Testis (tissue), 3 donors: ENCODE measurements around the gene XXYLT1. TPM values are rescaled to one million over a fixed set of nuclear protein-coding genes. Genes with fewer than 3 reads are reported as not detected.
"Not testable (repeated sequence)": the region's sequence is repeated elsewhere in the genome, so short reads cannot be mapped to it uniquely, and the experiment has no call there.

ENCODE experiments used
- DNase-seq: peaks from one replicate; pipeline ENCODE4 v3.0.0-alpha.2; 2019
- H3K27ac ChIP-seq, 2 donors: fragments of 200-600 bp; sonication (generic); one replicate each; pipeline ENCODE4 v1.5.1; 2019
- H3K27me3 ChIP-seq: fragments of 200-600 bp; sonication (generic); one replicate; pipeline ENCODE4 v1.5.1; 2019
- H3K36me3 ChIP-seq: fragments of 200-600 bp; sonication (generic); one replicate; pipeline ENCODE4 v1.5.1; 2017; ENCODE audit warnings: low read depth; ENCODE audit errors: missing control alignments
- H3K4me1 ChIP-seq: fragments of 200-600 bp; sonication (generic); one replicate; pipeline ENCODE4 v1.5.1; 2019
- H3K4me3 ChIP-seq, 2 donors: fragments of 200-600 bp; sonication (generic); one replicate each; pipeline ENCODE4 v1.5.1; 2017 to 2019
- H3K9me3 ChIP-seq: fragments of 200-600 bp; sonication (generic); one replicate; pipeline ENCODE4 v1.5.1; 2017
- POLR2A ChIP-seq: fragments of 450-650 bp; IDR thresholded peaks from one replicate; pipeline ENCODE4 v1.6.1; 2017; ENCODE audit warnings: antibody characterized with exemption, mild to moderate bottlenecking, moderate library complexity
- WGBS, 2 donors: methylation state at CpG; one replicate each; pipeline ENCODE4 v1.1.5; 2018; 5-methylcytosine and 5-hydroxymethylcytosine counted together
- intact Hi-C: fragments of 100-400 bp; cut with DNase I; formaldehyde crosslinking; loops from one replicate; pipeline ENCODE4 v1.15.1; 2023; ENCODE audit warnings: low total_unique reads
- polyA plus RNA-seq: library from polyadenylated mRNA; stranded (reverse); fragments of 350-450 nt; fragmentation: Illumina TruSeq; extraction: RNeasy Lipid Tissue Mini Kit (QIAGEN cat#74804); gene quantifications from one replicate; pipeline ENCODE4 v1.2.3, GENCODE V29; 2014; ENCODE audit warnings: low read depth, low replicate concordance; ENCODE audit not compliant: insufficient read depth
- total RNA-seq, 2 donors: library from RNA; depleted of rRNA; stranded (reverse); fragments of >200 nt; gene quantifications; one replicate each; pipeline ENCODE4 v1.2.3, GENCODE V29; 2016
- TF ChIP-seq, protein P1 (sequence below), 3 experiments: fragments of 450-650 bp in 2 of 3; fragments of 200-600 bp in 1 of 3; sonication (generic) in 1 of 3; IDR thresholded peaks; one replicate each; pipeline ENCODE4 v1.5.1; 2016 to 2019; ENCODE audit warnings: antibody characterized with exemption in 3 of 3, mild to moderate bottlenecking in 2 of 3, moderate library complexity in 1 of 3

The XXYLT1 gene
- total and polyA plus RNA-seq, 3 donors from 2014 or later, result 7.2 to 12.5 (median 11.1) TPM

DNA sequence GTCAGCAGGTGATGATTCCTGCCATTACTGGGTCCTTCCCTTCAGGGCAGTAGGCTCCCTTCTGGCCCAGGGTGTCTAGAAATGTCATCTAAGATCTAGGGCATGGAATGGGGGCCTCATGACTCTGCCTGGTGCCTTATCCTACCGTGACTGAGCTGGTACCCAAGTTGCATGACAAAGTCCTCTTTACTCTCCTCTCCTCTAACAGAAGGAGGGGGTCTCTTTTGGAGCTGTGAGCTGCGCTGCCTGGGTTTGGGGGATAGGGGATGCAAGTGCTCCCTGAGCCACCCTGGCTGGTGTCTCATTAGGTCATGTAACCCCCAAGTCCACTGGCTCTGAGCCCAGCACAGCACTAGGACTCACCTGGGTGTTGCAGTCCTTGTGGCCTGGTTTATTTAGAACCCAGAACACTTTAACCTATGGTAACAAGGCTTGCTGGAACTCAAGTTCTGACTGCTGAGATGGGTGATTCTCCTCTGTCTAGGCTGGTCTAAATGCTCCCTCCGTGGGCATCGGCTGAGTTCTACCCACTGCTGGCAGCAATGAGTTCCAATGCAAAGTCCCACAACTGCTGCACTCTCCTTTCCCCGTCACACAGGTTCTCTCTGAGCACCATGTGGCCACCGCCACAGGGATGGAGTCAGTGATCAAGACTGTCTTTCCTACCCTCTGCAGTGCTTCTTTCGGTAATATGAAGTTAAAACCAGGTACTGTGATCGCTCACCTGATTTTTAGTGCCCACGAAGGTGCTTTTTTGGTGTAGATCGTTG, 34.0 kb downstream of the XXYLT1 start:
- Histone ChIP-seq H3K4me1 (peaks cover 27% of the 10 kb centered on the region), H3K4me3 (no peak overlapping the region), H3K9me3 (no peaks in the 10 kb centered on the region), H3K27ac (no peak overlapping the region), H3K36me3 (no peaks in the 10 kb centered on the region), H3K27me3 (no peaks in the 10 kb centered on the region)
- 96% methylated on average over 10 of the region's 10 CpGs for WGBS, 2 donors
- intact Hi-C loops, result no loop called here
- TF ChIP-seq, protein P1, sequence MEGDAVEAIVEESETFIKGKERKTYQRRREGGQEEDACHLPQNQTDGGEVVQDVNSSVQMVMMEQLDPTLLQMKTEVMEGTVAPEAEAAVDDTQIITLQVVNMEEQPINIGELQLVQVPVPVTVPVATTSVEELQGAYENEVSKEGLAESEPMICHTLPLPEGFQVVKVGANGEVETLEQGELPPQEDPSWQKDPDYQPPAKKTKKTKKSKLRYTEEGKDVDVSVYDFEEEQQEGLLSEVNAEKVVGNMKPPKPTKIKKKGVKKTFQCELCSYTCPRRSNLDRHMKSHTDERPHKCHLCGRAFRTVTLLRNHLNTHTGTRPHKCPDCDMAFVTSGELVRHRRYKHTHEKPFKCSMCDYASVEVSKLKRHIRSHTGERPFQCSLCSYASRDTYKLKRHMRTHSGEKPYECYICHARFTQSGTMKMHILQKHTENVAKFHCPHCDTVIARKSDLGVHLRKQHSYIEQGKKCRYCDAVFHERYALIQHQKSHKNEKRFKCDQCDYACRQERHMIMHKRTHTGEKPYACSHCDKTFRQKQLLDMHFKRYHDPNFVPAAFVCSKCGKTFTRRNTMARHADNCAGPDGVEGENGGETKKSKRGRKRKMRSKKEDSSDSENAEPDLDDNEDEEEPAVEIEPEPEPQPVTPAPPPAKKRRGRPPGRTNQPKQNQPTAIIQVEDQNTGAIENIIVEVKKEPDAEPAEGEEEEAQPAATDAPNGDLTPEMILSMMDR (IDR thresholded peaks at IDR 0.05), result no peak
- no peak for TF ChIP-seq POLR2A
- peak; percentile 10 for DNase-seq

DNA sequence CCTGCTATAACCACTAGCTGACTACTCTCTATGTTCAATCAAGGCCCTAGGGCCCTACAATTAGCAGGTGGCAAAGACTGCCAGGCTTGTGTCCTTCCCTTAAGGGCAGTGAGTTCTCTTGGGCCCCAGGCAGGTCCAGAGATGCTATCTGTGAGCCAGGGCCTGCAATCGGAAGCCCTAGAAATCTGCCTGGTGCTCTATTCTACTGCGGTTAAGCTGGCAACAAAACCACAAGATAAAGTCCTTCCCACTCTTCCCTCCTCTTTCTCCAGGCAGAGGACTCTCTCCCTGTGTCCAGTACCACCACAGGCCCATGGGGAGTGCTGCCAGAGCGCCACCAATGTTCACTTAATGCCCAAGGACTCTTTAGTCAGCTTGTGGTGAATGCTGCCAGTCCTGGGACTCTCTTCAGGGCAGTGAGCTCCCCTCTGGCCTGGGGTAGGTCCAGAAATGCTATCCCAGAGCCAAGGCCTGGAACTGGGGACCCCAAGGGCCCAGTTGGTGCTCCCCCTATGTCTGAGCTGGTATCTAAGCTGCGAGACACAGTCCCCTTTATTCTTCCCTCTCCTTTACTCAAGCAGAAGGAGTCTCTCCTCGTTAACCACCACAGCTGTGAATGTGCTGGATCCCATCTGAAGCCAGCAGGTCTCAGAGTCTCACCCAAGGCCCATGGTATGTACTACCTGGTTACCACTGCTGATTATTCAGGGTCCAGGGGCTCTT, 34.7 kb downstream of the XXYLT1 start:
- H3K4me1 ChIP-seq, result peaks cover 27% of the 10 kb centered on the region
- intact Hi-C loops, result no loop called here
- TF ChIP-seq POLR2A, result no peak
- TF ChIP-seq, protein P1 (IDR thresholded peaks at IDR 0.05), result no peak
- H3K4me3 ChIP-seq, result no peak overlapping the region
- no peaks in the 10 kb centered on the region for H3K9me3 ChIP-seq
- H3K36me3 ChIP-seq, result no peaks in the 10 kb centered on the region
- no peak overlapping the region for H3K27ac ChIP-seq
- DNase-seq, result peak; percentile 4
- 98 to 100% methylated on average over 3 to 5 of the region's 5 CpGs for WGBS, 2 donors
- no peaks in the 10 kb centered on the region for H3K27me3 ChIP-seq

DNA sequence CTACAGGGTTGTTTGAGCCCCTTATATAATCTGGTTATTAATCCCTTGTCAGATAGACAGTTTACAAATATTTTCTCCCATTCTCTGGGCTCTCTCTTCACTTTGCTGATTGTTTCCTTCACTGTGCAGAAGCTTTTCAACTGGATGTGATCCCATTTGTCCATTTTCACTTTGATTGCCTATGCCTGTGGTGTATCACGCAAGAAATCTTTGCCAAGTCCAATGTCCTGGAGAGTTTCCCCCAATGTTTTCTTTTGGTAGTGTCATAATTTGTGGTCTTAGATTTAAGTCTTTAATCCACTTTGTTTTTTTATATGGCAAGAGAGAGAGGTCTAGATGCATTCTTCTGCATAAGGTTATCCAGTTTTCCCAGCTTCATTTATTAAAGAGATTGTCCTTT, 40.7 kb downstream of the XXYLT1 start:
- Histone ChIP-seq H3K27ac (no peak overlapping the region), H3K36me3 (no peaks in the 10 kb centered on the region), H3K9me3 (no peaks in the 10 kb centered on the region), H3K4me3 (no peak overlapping the region), H3K4me1 (no peaks in the 10 kb centered on the region), H3K27me3 (no peaks in the 10 kb centered on the region)
- intact Hi-C loops, result no loop called here
- no peak for TF ChIP-seq POLR2A
- TF ChIP-seq, protein P1 (IDR thresholded peaks at IDR 0.05), result no peak
- DNase-seq, result no peak
- 96 to 100% methylated on average over 1 of the region's 1 CpG for WGBS, 2 donors

DNA sequence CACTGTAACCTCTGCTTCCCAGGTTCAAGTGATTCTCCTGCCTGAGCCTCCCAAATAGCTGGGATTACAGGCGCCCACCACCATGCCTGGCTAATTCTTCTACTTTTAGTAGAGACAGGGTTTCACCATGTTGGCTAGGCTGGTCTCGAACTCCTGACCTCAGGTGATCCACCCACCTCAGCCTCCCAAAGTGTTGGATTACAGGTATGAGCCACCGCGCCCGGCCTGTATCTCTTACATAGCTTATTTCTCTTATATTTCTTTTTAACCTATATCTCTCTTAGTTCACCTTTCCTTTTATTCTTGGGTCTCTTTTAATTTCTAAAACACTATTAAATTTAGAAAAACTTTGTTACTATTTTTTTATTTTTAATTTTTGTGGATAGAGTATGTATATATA, 42.1 kb downstream of the XXYLT1 start:
- H3K4me1 ChIP-seq, H3K4me3 ChIP-seq, H3K27me3 ChIP-seq, H3K36me3 ChIP-seq, H3K9me3 ChIP-seq, intact Hi-C loops, H3K27ac ChIP-seq, DNase-seq: not testable (repeated sequence)
- 96 to 97% methylated on average over 5 of the region's 5 CpGs for WGBS, 2 donors

DNA sequence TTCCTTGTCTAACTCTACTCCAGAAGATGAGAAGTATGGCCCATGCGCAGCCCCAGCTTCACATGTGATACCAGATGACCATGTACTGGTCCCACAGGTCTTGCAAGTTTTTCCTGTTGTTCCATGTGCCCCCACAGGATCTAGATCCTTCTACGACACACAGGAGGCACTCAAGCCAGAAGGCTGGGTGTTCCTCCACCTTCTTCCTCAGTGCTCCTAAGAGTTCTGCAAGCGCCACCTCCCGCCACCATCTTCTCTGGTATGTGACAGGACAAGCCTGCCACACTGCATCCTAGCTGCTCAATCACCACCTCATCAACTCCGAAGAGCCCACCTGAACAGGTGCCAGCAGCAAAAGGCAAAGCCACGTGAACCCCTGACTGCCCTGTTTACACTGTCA, 43.1 kb downstream of the XXYLT1 start:
- H3K27me3 ChIP-seq, result no peaks in the 10 kb centered on the region
- WGBS, 2 donors, result 87 to 93% methylated on average over 6 of the region's 6 CpGs
- no peaks in the 10 kb centered on the region for H3K36me3 ChIP-seq
- no peak for TF ChIP-seq POLR2A
- TF ChIP-seq, protein P1 (IDR thresholded peaks at IDR 0.05), result no peak
- intact Hi-C loops, result no loop called here
- no peak overlapping the region for H3K27ac ChIP-seq
- no peak for DNase-seq
- H3K9me3 ChIP-seq, result no peaks in the 10 kb centered on the region
- no peak overlapping the region for H3K4me3 ChIP-seq
- no peaks in the 10 kb centered on the region for H3K4me1 ChIP-seq
